Right atrium auricular region (tissue), 2 donors: ENCODE results near the gene SNPH. TPM values are rescaled to one million over a fixed set of nuclear protein-coding genes. Genes with fewer than 3 reads are reported as not detected.

ENCODE experiments used
- DNase-seq: peaks from one replicate; pipeline ENCODE4 v3.0.0-alpha.2; 2019; ENCODE audit warnings: low spot score
- H3K27ac ChIP-seq, 2 donors: fragments of 200-600 bp; sonication (generic); 1 replicate in 1 of 2; 2 replicates in 1 of 2; pipeline ENCODE4 v1.5.1; 2016 to 2019
- H3K27me3 ChIP-seq, 2 donors: fragments of 200-600 bp; sonication (generic); one replicate each; pipeline versions ENCODE4 v1.5.1 to v1.6.0; 2017 to 2019
- H3K36me3 ChIP-seq: fragments of 200-600 bp; sonication (generic); one replicate; pipeline ENCODE4 v1.5.1; 2016
- H3K4me1 ChIP-seq, 2 donors: fragments of 200-600 bp; sonication (generic); one replicate each; pipeline versions ENCODE4 v1.5.1 to v1.6.0; 2017 to 2019
- H3K4me3 ChIP-seq, 2 donors: fragments of 200-600 bp; sonication (generic); 1 replicate in 1 of 2; 2 replicates in 1 of 2; pipeline ENCODE4 v1.5.1; 2017 to 2019; ENCODE audit warnings: mild to moderate bottlenecking in 1 of 2, moderate library complexity in 1 of 2
- H3K9me3 ChIP-seq, 2 donors: fragments of 200-600 bp; sonication (generic); one replicate each; pipeline ENCODE4 v1.5.1; 2019
- CTCF ChIP-seq, 2 donors: fragments of 200-600 bp; sonication (generic); IDR thresholded peaks; one replicate each; pipeline ENCODE4 v1.5.1; 2019; ENCODE audit warnings: antibody characterized with exemption in 2 of 2
- total RNA-seq, 2 donors: library from RNA; depleted of rRNA; stranded (reverse); fragments of >200 nt; gene quantifications; one replicate each; pipeline ENCODE4 v1.1.0, GENCODE V29; 2016

SNPH gene
- total RNA-seq, 2 donors from 2014 or later, result 5.0 to 10.1 TPM

GRCh38 chr20:1307571-1307971 lies 41.5 kb downstream of the SNPH start:
- H3K36me3 ChIP-seq, result peaks cover 6% of the 10 kb centered on the region
- TF ChIP-seq CTCF (IDR thresholded peaks at IDR 0.05), result no peak
- no peaks in the 10 kb centered on the region for H3K27me3 ChIP-seq
- H3K9me3 ChIP-seq, result no peaks in the 10 kb centered on the region
- no peaks in the 10 kb centered on the region for H3K4me1 ChIP-seq
- no peak overlapping the region for H3K4me3 ChIP-seq
- DNase-seq, result no peak
- no peak overlapping the region for H3K27ac ChIP-seq

DNA sequence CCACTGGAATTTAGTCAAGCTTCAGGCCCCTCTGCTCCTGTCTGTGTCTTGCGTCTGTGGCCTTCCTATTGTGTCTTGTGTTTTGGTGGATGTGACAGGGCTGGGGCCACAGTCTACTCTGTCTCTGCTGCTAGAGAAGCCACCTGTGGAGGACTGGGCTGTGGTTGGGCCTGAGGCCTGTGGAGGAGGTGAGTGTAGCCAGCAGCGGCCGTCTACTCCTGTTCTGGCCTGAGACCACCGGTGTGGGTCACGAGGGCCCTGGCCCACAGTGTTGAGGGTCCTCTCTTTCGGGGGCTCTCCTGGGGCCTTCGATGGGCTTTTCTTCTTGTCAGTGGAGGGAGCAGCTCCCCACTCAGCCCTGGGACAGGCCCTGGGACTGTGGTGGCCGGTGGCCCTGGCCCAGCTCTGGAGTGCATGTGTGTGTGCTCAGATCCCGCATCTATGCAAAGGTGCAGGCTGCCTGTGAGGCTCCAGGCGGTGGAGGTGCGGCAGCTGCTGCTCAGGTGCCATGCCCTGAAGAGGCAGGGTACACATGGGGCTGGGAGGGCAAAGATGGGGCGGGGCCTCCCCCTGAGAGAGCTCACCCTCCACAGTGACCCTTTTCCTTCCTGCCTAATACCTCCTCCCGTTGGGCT lies 42.1 kb downstream of the SNPH start:
- Histone ChIP-seq H3K4me1 (peaks cover 0 to 2% of the 10 kb centered on the region in 2 donors), H3K27me3 (no peaks in the 10 kb centered on the region), H3K9me3 (no peaks in the 10 kb centered on the region), H3K27ac (no peak overlapping the region), H3K4me3 (no peak overlapping the region), H3K36me3 (peaks cover 6% of the 10 kb centered on the region)
- DNase-seq, result no peak
- TF ChIP-seq CTCF (IDR thresholded peaks at IDR 0.05), result no peak

DNA sequence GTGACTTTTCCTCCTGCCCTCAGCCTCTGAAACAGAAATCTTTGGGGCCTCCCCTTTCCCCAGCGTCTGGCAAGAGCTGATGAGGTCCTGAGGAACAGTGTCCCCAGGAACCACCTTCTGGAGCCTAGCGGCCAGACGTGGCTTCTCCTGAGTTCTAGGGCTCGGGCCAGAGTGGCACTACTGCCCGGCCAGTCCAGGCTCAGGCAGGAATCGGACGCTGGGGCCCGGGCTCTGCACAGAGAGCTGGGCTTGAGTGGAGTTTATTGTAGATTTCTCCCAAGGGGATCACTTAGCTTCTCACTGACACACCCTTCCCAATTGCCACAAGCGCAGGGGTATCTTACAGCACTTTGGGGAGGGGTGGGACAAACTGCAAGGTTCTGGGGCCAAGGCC lies 42.6 kb downstream of the SNPH start:
- peaks cover 6% of the 10 kb centered on the region for H3K36me3 ChIP-seq
- H3K27ac ChIP-seq, result no peak overlapping the region
- H3K4me3 ChIP-seq, result no peak overlapping the region
- DNase-seq, result no peak
- no peaks in the 10 kb centered on the region for H3K27me3 ChIP-seq
- H3K9me3 ChIP-seq, result no peaks in the 10 kb centered on the region
- peaks cover 0 to 8% of the 10 kb centered on the region in 2 donors for H3K4me1 ChIP-seq
- TF ChIP-seq CTCF (IDR thresholded peaks at IDR 0.05), result no peak

DNA sequence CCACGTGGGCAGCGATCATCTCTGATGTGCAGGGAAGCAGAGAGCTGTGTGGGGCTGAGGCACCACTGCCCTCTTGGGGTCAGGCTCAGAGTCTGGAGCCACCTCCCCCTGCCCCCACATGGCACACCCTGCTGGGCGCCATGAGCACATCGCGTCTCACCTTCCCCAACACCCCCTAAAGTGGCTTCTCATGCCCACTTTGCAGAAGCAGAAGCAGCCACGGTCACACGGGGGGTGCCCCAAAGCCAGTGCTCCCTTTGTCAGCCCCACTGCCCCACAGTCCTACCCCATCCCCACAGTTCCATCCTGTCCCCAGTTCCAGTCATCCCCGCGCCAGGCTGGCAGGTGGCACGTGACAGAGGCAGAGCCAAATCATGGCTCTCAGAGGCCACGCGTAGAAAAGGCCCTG lies 43.3 kb downstream of the SNPH start:
- no peak for DNase-seq
- no peak overlapping the region for H3K4me3 ChIP-seq
- no peaks in the 10 kb centered on the region for H3K9me3 ChIP-seq
- no peak for TF ChIP-seq CTCF (IDR thresholded peaks at IDR 0.05)
- H3K27ac ChIP-seq, result no peak overlapping the region
- H3K36me3 ChIP-seq, result peaks cover 6% of the 10 kb centered on the region
- no peaks in the 10 kb centered on the region for H3K27me3 ChIP-seq
- peaks cover 0 to 11% of the 10 kb centered on the region in 2 donors for H3K4me1 ChIP-seq

DNA sequence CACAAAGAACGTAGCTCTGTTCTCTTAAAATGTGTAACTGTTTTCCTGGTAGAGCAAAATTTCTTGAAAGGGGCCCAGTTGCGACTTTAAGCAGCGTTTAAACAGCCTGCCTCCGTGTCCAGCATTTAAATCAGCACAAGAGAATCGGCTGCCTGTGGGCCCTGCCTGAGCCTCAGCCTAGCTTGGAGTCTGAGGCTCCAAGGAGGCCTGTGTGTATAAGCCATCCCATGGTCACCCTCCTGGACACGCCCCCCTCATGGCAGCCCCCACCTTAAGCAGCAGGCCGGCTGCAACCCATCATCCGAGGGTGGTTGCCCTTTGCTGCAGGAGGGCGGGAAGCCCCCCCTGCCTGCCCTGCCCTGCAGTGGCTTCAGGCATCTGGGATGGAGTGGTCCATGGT lies 44.0 kb downstream of the SNPH start:
- no peak for DNase-seq
- no peak for TF ChIP-seq CTCF (IDR thresholded peaks at IDR 0.05)
- Histone ChIP-seq H3K9me3 (no peaks in the 10 kb centered on the region), H3K27ac (no peak overlapping the region), H3K27me3 (no peaks in the 10 kb centered on the region), H3K4me1 (peaks cover 0 to 11% of the 10 kb centered on the region in 2 donors), H3K36me3 (peaks cover 6% of the 10 kb centered on the region), H3K4me3 (no peak overlapping the region)
